Fibroblast of lung (primary cell): ENCODE data around the gene FRK. TPM values are rescaled to one million over a fixed set of nuclear protein-coding genes. Genes with fewer than 3 reads are reported as not detected.

Experiments used
- DNase-seq, 2 donors: peaks; one replicate each; pipeline versions ENCODE4 v3.0.0 to v3.0.0-alpha.2; 2010; ENCODE audit warnings: low read depth in 2 of 2
- H2AFZ ChIP-seq: 2 replicates; pipeline ENCODE4 v1.5.1; 2012; ENCODE audit warnings: low read length, control low read depth, inconsistent platforms
- H3K27ac ChIP-seq: 2 replicates; pipeline ENCODE4 v1.5.1; 2011; ENCODE audit warnings: low read length, control low read depth; ENCODE audit not compliant: insufficient read depth
- H3K27me3 ChIP-seq: 2 replicates; pipeline ENCODE4 v1.5.1; 2011; ENCODE audit warnings: mild to moderate bottlenecking, low read length; ENCODE audit not compliant: control insufficient read depth, insufficient read depth
- H3K36me3 ChIP-seq: 2 replicates; pipeline ENCODE4 v1.5.1; 2011; ENCODE audit warnings: low read length; ENCODE audit not compliant: control insufficient read depth, insufficient read depth
- H3K4me1 ChIP-seq: 2 replicates; pipeline ENCODE4 v1.5.1; 2011; ENCODE audit warnings: low read length; ENCODE audit not compliant: control insufficient read depth, insufficient read depth; ENCODE audit errors: extremely low read depth
- H3K4me2 ChIP-seq: 2 replicates; pipeline ENCODE4 v1.5.1; 2011; ENCODE audit warnings: low read length, control low read depth; ENCODE audit not compliant: insufficient read depth; ENCODE audit errors: extremely low read depth
- H3K4me3 ChIP-seq, 4 experiments: fragments of 200-600 bp in 1 of 4; sonication (generic) in 1 of 4; replicated peaks in 1 of 4; 2 replicates each; pipeline ENCODE4 v1.5.1; 2011 to 2016; ENCODE audit warnings: low read length in 4 of 4, low read depth in 3 of 4, mild to moderate bottlenecking in 3 of 4, control low read depth in 2 of 4, inconsistent platforms in 1 of 4, mixed read lengths in 1 of 4; ENCODE audit not compliant: insufficient read depth in 1 of 4; ENCODE audit errors: control extremely low read depth in 1 of 4
- H3K79me2 ChIP-seq: 2 replicates; pipeline ENCODE4 v1.5.1; 2012; ENCODE audit warnings: mild to moderate bottlenecking, low read length, inconsistent platforms; ENCODE audit not compliant: control insufficient read depth, insufficient read depth
- H3K9ac ChIP-seq: 2 replicates; pipeline ENCODE4 v1.5.1; 2011; ENCODE audit warnings: mild to moderate bottlenecking, low read length, control low read depth; ENCODE audit not compliant: insufficient read depth
- H3K9me3 ChIP-seq: 2 replicates; pipeline ENCODE4 v1.5.1; 2012; ENCODE audit warnings: low read depth, low read length; ENCODE audit not compliant: control insufficient read depth, insufficient read depth
- H4K20me1 ChIP-seq: 2 replicates; pipeline ENCODE4 v1.5.1; 2011; ENCODE audit warnings: low read length; ENCODE audit not compliant: control insufficient read depth, insufficient read depth; ENCODE audit errors: extremely low read depth
- EZH2 ChIP-seq: IDR thresholded peaks from 2 replicates; pipeline ENCODE4 v1.5.1; 2012; ENCODE audit warnings: low read length, control low read depth, mild to moderate bottlenecking; ENCODE audit errors: missing control alignments
- polyA plus RNA-seq, 2 donors: library from polyadenylated mRNA; depleted of rRNA in 1 of 2; stranded (reverse) in 1 of 2; unstranded in 1 of 2; fragments of >200 nt; gene quantifications; 2 replicates each; pipeline ENCODE4 v1.2.1, GENCODE V29; 2011 to 2012; ENCODE audit warnings: missing spikeins in 1 of 2
- total RNA-seq: library from RNA; depleted of rRNA; stranded (reverse); fragments of >200 nt; gene quantifications from 2 replicates; pipeline ENCODE4 v1.2.1, GENCODE V29; 2014
- TF ChIP-seq, protein P1 (sequence below), 2 donors: IDR thresholded peaks in 1 of 2; conservative IDR thresholded peaks in 1 of 2; 1 replicate in 1 of 2; 2 replicates in 1 of 2; pipeline ENCODE4 v1.5.1; 2011 to 2012; ENCODE audit warnings: low read length in 2 of 2, control low read depth in 1 of 2, inconsistent platforms in 1 of 2, low read depth in 1 of 2, mild to moderate bottlenecking in 1 of 2

Gene FRK
- total and polyA plus RNA-seq, 2 donors (not counting 1 experiment from before 2014, with no cell fraction given): 0.18 to 0.33 TPM

DNA sequence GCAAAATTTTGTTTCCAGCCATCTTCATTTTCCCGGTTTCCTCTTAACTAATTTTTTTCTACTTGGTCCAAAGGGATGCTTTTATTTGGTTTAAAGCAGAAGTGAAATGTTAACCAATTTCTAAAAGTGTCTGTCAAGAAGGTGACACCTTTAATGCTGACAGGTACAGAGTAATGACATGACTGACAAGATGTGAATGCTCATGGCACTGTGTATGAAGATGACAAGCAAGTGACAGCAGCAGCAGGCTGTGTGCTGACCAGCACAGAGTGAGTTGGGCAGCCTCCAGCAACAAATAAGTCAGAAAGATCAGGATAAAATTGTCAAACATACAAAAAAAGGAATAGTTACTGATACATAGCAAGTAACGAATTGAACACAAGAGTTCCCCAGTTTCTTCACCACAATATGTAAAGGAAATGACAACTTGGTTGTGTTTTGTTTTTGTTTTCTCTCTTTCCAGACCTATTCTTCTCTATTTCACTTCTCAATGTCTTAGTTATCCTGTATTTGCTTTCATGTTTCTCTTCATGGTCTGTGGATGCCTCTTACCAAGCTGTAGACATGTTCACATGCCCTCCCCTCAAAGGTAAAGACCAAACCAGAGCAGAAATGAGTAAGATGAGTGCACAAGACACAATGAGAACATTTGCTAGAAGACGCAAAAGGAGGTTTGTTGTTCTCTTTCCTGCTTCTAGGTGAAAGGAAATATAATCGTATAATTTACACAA lies 174.9 kb downstream of the FRK start:
- H3K27me3 ChIP-seq: no peaks in the 10 kb centered on the region
- no peaks in the 10 kb centered on the region for H3K4me1 ChIP-seq
- H3K9ac ChIP-seq: no peak overlapping the region
- H2AFZ ChIP-seq: no peak overlapping the region
- H3K4me2 ChIP-seq: no peak overlapping the region
- no peaks in the 10 kb centered on the region for H3K9me3 ChIP-seq
- H3K4me3 ChIP-seq: no peak overlapping the region
- TF ChIP-seq, protein P1, sequence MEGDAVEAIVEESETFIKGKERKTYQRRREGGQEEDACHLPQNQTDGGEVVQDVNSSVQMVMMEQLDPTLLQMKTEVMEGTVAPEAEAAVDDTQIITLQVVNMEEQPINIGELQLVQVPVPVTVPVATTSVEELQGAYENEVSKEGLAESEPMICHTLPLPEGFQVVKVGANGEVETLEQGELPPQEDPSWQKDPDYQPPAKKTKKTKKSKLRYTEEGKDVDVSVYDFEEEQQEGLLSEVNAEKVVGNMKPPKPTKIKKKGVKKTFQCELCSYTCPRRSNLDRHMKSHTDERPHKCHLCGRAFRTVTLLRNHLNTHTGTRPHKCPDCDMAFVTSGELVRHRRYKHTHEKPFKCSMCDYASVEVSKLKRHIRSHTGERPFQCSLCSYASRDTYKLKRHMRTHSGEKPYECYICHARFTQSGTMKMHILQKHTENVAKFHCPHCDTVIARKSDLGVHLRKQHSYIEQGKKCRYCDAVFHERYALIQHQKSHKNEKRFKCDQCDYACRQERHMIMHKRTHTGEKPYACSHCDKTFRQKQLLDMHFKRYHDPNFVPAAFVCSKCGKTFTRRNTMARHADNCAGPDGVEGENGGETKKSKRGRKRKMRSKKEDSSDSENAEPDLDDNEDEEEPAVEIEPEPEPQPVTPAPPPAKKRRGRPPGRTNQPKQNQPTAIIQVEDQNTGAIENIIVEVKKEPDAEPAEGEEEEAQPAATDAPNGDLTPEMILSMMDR (conservative IDR thresholded peaks at IDR 0.05 in 1 of 2, IDR thresholded peaks at IDR 0.05 in 1 of 2; ENCODE audit: low read depth in 1 of 2, low read length in 2 of 2): no peak
- no peak for TF ChIP-seq EZH2
- H4K20me1 ChIP-seq: no peaks in the 10 kb centered on the region
- DNase-seq: no peak
- H3K79me2 ChIP-seq: no peaks in the 10 kb centered on the region
- H3K36me3 ChIP-seq: no peaks in the 10 kb centered on the region
- H3K27ac ChIP-seq: no peak overlapping the region

DNA sequence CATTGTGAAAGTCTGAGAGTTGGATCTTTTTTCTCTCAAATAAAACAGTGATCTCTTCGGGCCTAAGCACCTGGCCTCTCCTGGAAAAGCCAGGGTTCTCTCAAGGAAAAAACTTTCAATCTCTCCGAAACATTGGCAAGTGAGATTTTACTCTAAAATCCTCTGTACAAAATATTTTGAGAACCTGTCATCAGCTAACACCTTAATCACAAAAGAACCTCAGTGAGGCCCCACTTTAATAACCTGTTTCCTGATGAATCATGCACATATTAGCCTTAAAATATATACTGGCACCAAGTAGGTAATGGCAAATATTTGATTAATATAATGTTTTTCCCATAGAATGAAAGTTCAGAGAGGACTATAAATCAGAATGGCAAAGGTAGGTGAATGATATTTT lies 177.9 kb downstream of the FRK start:
- Histone ChIP-seq H3K9ac (no peak overlapping the region), H4K20me1 (no peaks in the 10 kb centered on the region), H3K4me1 (no peaks in the 10 kb centered on the region), H2AFZ (no peak overlapping the region), H3K27ac (no peak overlapping the region), H3K27me3 (no peaks in the 10 kb centered on the region), H3K4me3 (no peak overlapping the region), H3K9me3 (no peaks in the 10 kb centered on the region), H3K79me2 (no peaks in the 10 kb centered on the region), H3K36me3 (no peaks in the 10 kb centered on the region), H3K4me2 (no peak overlapping the region)
- no peak for DNase-seq
- TF ChIP-seq, protein P1 (conservative IDR thresholded peaks at IDR 0.05 in 1 of 2, IDR thresholded peaks at IDR 0.05 in 1 of 2; ENCODE audit: low read depth in 1 of 2, low read length in 2 of 2): no peak
- TF ChIP-seq EZH2: no peak

DNA sequence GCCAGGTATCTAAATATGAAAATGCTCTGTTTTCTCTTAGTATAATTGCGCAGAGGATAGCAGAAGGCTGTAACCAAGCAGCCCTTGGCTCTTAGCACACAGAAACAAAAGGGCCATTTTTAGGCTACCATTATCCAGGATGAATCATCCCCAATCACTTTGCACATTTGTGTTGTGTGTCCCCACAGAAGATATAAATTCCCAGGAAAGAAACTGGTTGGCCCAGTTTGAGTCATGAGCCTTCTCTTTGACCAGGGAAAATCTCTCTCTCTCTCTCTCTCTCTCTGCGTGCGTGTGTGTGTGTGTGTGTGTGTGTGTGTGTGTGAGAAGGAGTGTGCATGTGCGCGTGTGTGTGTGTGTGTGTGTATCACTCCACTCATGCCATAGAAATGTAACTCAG lies 178.5 kb downstream of the FRK start:
- H2AFZ ChIP-seq: no peak overlapping the region
- H3K9ac ChIP-seq: no peak overlapping the region
- H3K4me1 ChIP-seq: no peaks in the 10 kb centered on the region
- no peak overlapping the region for H3K4me2 ChIP-seq
- no peak overlapping the region for H3K4me3 ChIP-seq
- no peak for DNase-seq
- no peak overlapping the region for H3K27ac ChIP-seq
- H3K9me3 ChIP-seq: no peaks in the 10 kb centered on the region
- H3K79me2 ChIP-seq: no peaks in the 10 kb centered on the region
- TF ChIP-seq EZH2: no peak
- TF ChIP-seq, protein P1 (conservative IDR thresholded peaks at IDR 0.05 in 1 of 2, IDR thresholded peaks at IDR 0.05 in 1 of 2; ENCODE audit: low read depth in 1 of 2, low read length in 2 of 2): no peak
- no peaks in the 10 kb centered on the region for H3K36me3 ChIP-seq
- no peaks in the 10 kb centered on the region for H4K20me1 ChIP-seq
- H3K27me3 ChIP-seq: no peaks in the 10 kb centered on the region

Other genes starting within 250 kb of the FRK start
- gene NT5DC1, start 40.0 kb upstream of the FRK start, total RNA-seq: 5.6 and 8.1 TPM in 2 replicates
- 17.9 and 20.0 TPM in 2 replicates for gene NT5DC1, start 40.0 kb upstream of the FRK start, polyA plus RNA-seq
- 1.3 and 40.1 TPM in 2 replicates for gene COL10A1, start 65.2 kb upstream of the FRK start, total RNA-seq
- gene COL10A1, start 65.2 kb upstream of the FRK start, polyA plus RNA-seq: 17.3 and 82.1 TPM in 2 replicates
- 3.9 and 5.3 TPM in 2 replicates for gene TSPYL4, start 193.2 kb upstream of the FRK start, total RNA-seq
- gene TSPYL4, start 193.2 kb upstream of the FRK start, polyA plus RNA-seq: 21.6 and 25.0 TPM in 2 replicates
- gene TSPYL1, start 219.0 kb upstream of the FRK start, total RNA-seq: 83.0 and 93.0 TPM in 2 replicates
- 73.6 and 82.0 TPM in 2 replicates for gene TSPYL1, start 219.0 kb upstream of the FRK start, polyA plus RNA-seq